Tongue (tissue), 2 donors: Measurements from ENCODE around the gene BTF3L4. TPM values are rescaled to one million over a fixed set of nuclear protein-coding genes. Genes with fewer than 3 reads are reported as not detected.
"Not testable (repeated sequence)": the region's sequence is repeated elsewhere in the genome, so short reads cannot be mapped to it uniquely, and the experiment has no call there.

Experiments
- DNase-seq: peaks from one replicate; pipeline ENCODE4 v3.0.0-alpha.2; 2015
- total RNA-seq: library from RNA; depleted of rRNA; stranded (reverse); fragments of >200 nt; gene quantifications from one replicate; pipeline ENCODE4 v1.2.3, GENCODE V29; 2014

Gene BTF3L4
- total RNA-seq, 1 donor from 2014 or later, result 64.8 TPM

DNA sequence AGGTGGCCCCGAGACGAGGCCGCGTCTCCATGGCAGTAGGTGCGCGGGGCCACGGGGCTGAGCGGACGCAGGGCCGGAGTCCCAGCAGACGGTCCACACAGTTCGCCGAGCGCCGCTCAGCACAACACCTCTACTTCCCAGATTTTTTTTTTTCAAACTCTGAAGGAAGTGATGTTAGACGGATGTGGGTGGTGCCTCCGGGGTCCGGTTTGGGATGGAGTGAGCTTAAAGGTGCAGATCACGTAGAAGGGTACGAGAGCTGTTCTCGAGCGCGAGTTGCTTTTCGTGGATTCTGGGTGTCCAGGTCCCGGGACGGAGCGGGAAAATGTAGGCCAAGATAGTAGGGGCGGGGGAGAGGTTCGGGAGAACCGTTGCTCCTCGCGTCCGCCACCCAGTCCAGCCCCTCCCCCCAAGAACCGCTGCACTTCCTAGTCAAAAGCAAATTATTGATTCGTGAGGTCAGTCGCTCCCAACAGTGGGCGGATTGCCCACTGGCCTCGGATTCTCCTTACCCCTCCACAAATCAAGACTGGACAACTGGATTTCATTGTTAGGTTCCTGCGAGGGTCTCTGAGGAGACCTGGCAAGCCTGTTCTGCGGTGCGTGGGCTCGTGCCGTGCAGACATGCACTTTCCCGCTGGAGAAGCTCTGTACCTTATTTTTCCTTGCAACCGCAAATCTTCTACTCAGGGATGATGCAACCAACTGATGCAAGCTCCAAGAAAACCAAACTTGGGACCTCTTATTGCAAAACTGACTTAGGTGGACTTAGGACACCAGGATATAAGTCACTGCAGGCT is 829 bp upstream of the BTF3L4 start, which contains the start of gene TXNDC12:
TSS of gene TXNDC12 (minus strand) at position 126 of the 800 bp plus-strand sequence. CDS start at position 31, 95 bp downstream.
- peak; percentile 94 for DNase-seq

GRCh38 chr1:52055866-52056162 is 281 bp upstream of the BTF3L4 start:
- DNase-seq, result no peak

DNA sequence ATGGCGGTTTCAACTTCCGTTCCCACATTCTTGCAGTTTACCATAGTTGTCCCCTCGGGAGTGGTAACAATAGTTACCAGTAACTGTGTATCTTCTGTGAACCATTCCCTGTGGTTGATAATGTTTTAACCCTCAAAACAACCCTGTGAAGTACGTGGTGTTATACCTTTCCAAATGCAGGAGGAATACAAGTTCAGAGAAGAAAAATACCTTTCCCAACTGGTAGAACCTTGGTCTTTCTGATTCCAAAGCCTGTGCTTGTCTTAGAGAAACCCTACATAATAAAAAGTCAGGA is 789 bp downstream of the BTF3L4 start:
- no peak for DNase-seq

- DNase-seq, result no peak
Measured at GRCh38 chr1:52057255-52057654, 1.2 kb downstream of the BTF3L4 start.

GRCh38 chr1:52057876-52058415 is 1.9 kb downstream of the BTF3L4 start:
- no peak for DNase-seq

- DNase-seq, result no peak
Measured at GRCh38 chr1:52059321-52059720, 3.2 kb downstream of the BTF3L4 start.

DNA sequence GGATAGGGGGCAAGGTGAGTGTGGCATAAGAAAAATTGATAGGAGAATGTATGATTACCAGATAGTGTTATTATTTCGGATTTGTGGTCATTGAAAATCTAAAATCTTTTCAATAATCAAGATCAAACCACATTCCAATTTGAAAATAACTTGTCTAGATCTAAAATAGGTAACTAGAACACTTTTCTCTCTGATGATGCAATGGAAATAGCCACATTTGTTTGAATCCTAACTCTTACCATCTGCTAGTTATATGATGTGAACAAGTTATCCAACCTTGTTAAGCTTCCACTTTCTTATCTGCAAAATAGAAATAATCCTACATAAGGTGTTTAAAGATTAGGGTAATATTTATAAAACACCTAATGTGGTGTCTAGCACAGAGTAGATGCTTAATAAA is 3.8 kb downstream of the BTF3L4 start:
- no peak for DNase-seq

DNA sequence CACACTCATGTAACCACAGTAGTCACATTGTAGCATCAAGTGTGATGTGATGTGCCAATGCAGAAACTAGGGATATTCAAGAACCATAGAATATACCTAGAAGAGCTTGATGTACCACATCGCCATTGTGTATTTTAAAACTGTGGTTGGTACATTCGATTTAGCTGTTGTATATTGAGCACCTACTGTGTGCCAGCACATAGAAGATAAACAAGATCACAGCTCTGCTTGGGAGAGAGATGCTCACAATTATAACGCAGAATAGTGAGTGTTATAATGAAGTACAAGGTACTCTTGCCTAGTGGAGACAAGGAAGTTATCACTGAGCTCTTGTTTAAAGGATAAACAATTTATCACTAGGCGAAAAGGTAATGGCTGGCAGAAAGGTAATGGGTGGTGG is 4.7 kb downstream of the BTF3L4 start:
- no peak for DNase-seq

GRCh38 chr1:52063192-52063591 is 7.1 kb downstream of the BTF3L4 start:
- DNase-seq, result no peak

GRCh38 chr1:52070704-52071103 is 14.6 kb downstream of the BTF3L4 start:
- no peak for DNase-seq

DNA sequence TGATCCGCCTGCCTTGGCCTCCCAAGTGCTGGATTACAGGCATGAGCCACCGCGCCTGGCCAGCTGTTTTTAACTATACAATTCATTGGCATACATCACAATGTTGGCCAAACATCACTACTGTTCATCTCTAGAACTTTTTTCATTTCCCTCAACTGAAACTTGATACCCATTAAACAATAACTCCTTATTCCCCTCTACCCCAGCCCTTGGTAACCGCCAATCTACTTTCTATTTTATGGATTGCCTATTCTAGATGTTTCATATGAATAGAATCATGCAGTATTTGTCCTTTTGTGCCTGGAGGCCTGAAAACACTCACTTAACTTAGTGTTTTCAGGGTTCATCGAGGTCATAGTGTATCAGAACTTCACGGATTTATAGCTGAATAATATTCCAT is 16.2 kb downstream of the BTF3L4 start:
- no peak for DNase-seq

DNA sequence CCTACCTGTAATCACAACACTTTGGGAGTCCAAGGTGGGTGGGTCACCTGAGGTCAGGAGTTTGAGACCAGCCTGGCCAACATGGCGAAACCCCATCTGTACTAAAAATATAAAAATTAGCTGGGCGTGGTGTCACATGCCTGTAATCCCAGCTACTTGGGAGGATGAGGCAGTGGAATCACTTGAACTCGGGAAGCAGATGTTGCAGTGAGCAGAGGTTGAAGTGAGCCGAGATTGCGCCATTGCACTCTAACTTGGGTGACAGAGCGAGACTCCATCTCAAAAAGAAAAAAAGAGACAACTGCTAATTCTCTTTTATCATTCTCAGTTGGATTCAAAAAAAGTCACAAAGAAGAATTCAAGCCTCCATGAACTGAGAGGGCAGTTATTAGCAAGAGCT is 21.2 kb downstream of the BTF3L4 start:
- not testable (repeated sequence) for DNase-seq

DNA sequence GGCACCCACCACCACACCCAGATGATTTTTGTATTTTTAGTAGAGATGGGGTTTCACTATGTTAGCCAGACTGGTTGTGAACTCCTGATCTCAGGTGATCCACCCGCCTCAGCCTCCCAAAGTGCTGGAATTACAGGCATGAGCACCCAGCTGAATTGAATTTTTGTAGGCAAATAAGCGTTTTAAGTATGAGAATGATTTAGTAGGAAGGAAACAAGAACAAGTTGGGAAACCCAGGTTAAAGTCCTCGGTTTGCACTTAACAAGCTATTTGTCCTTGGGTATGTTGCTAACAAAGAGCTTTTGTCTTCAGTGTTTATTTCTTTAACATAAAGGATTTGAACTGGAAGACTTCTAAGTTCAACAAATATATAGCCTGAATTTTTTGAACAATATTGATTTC is 23.9 kb downstream of the BTF3L4 start:
- DNase-seq, result no peak

DNA sequence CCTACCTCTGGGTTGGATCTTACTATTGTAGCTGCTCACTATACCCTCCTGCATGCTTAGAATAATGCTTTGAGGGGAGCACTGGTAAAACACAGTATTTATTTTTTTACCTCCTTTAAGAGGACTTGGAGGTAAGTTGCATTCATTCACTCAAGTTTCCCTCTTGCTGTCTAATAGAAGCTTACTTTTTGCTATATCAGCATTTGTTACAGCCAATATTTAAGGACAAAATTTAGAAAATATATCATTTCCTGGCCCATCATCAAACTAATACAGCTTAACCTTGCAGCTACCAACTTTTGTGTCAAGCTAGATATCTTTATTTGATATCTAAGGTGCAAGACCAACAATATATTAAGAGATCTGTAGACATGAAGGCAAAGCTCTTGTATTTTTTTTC is 31.8 kb downstream of the BTF3L4 start:
- DNase-seq, result not testable (repeated sequence)

DNA sequence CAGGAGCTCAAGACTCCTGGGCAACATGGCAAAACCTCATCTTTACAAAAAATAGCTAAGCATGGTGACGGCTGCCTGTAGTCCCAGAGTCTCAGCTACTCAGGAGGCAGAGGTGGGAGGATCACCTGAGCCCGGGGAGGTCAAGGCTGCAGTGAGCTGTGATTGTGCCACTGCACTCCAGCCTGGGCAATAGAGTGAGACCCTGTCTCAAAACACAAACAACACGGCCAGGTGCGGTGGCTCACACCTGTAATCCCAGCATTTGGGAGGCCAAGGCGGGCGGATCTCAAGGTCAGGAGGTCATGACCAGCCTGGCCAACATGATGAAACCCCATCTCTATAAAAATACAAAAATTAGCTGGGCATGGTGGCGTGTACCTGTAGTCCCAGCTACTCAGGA is 38.2 kb downstream of the BTF3L4 start:
- not testable (repeated sequence) for DNase-seq

DNA sequence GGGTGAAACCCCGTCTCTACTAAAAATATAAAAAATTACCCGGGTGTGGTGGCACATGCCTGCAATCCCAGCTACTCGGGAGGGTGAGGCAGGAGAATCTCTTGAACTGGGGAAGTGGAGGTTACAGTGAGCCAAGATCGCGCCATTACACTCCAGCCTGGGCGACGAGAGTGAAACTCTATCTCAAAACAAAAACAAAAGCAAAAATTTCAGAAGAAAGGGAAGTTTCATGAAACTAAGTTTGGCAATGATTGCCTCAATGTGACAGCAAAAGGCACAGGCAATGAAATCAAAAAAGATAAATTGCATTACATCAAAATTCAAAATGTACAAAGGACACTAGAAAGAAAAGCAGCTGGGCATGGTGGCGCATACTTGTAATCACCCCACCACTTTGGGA is 40.1 kb downstream of the BTF3L4 start:
- no peak for DNase-seq

DNA sequence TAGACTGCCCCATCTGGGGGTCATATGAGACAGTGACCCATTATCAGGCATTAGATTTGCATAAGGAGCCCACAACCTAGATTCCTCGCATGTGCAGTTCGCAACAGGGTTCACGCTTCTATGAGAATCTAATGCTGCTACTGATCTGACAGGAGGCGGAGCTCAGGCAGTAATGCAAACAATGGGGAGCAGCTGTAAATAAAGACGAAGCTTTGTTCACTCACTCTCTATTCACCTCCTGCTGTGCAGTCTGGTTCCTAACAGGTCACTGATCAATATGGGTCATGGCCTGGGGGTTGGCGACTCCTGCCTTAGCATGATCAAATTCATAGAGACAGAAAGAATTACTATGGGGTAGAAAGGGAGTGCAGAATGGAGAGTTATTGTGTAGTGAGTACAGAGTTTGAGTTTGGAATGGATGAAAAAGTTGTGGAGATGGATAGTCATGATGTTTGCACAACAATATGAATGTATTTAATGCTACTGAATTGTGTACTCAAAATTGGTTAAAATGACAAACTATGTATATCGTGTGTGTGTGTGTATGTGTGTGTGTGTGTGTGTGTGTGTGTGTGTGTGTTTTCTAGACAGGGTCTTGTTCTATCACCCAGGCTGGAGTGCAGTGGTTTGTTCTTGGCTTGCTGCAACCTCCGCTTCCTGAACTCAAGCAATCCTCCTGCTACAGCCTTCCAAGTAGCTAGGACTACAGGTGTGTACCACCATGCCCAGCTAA is 42.2 kb downstream of the BTF3L4 start:
- no peak for DNase-seq

DNA sequence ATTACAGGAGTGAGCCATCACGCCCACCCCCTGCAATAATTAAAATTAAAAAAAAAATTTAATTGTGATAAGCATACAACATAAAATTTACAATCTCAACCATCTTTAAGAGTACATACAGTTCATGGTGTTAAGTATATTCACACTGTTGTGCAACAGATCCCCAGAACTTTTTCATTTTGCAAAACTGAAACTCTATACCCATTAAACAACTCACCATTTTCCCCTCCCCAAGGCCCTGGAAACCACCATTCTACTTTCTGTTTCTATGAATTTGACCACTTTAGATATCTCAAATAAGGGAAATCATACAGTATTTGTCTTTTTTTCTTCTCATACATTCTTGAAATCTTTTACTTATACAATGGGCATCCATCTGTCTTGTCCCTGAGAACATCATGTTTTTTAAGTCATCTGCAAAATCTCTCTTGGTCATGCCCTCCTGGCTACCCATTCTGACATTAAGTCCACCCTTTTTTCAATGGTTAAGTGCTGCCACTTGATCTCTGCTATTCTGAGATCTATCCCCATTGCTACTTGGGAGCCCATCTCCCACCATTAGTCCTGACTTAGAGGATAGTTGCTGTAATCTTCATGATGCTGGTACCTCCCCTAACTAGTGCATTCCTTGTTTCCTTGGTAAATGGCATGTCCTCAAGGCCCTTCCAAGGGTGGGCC is 46.4 kb downstream of the BTF3L4 start:
- no peak for DNase-seq

- no peak for DNase-seq
Measured at GRCh38 chr1:52111492-52111891, 55.4 kb downstream of the BTF3L4 start.

DNA sequence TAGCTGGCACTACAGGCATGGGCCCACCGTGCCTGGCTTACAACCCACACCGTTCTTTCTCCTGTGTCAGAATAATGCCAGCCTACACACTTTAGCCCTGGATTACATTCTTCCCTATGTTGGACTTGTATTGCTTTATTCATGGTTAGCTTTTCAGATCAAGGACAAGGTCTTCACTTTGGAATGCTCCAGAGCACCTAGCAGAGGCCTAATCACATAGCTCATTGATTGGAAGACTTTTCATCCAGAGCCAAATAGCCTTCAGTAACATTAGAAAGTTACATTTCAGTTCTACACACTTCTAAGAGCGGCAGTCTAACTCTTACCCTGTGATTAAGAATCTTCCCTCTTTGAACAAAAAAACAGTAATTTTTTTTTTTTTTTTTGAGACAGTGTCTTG is 56.4 kb downstream of the BTF3L4 start:
- DNase-seq, result no peak

- DNase-seq, result peak; percentile 10
Measured at GRCh38 chr1:52119301-52120079, 63.4 kb downstream of the BTF3L4 start.

- DNase-seq, result no peak
Measured at GRCh38 chr1:52122384-52122783, 66.3 kb downstream of the BTF3L4 start.
